H9 (cell line): Measurements from ENCODE around the gene GPI. TPM values are rescaled to one million over a fixed set of nuclear protein-coding genes. Genes with fewer than 3 reads are reported as not detected.

ENCODE experiments used
- DNase-seq: peaks from one replicate; pipeline ENCODE4 v3.0.0-alpha.2; 2017
- H2AFZ ChIP-seq: one replicate; pipeline ENCODE4 v1.6.1; 2013; ENCODE audit warnings: mild to moderate bottlenecking, low read length, control low read depth, moderate library complexity
- H2AK5ac ChIP-seq: 2 replicates; pipeline ENCODE4 v1.6.1; 2013; ENCODE audit warnings: low read length, control low read depth, mixed read lengths; ENCODE audit not compliant: insufficient read length
- H2BK120ac ChIP-seq: one replicate; pipeline ENCODE4 v1.6.1; 2013; ENCODE audit warnings: low read depth, mild to moderate bottlenecking, low read length, control low read depth, inconsistent platforms; ENCODE audit not compliant: poor library complexity, severe bottlenecking
- H2BK12ac ChIP-seq: 2 replicates; pipeline ENCODE4 v1.6.1; 2013; ENCODE audit warnings: low read length, control low read depth, mixed read lengths, low read depth; ENCODE audit not compliant: insufficient read length
- H2BK15ac ChIP-seq: 2 replicates; pipeline ENCODE4 v1.6.1; 2013; ENCODE audit warnings: low read depth, low read length, control low read depth
- H2BK20ac ChIP-seq: one replicate; pipeline ENCODE4 v1.6.1; 2013; ENCODE audit warnings: low read depth, mild to moderate bottlenecking, low read length, control low read depth, inconsistent platforms; ENCODE audit not compliant: poor library complexity, severe bottlenecking
- H2BK5ac ChIP-seq: 2 replicates; pipeline ENCODE4 v1.6.1; 2013; ENCODE audit warnings: low read length, control low read depth, mixed read lengths; ENCODE audit not compliant: insufficient read length
- H3K14ac ChIP-seq: 2 replicates; pipeline ENCODE4 v1.6.1; 2013; ENCODE audit warnings: low read length, control low read depth; ENCODE audit not compliant: insufficient read depth
- H3K18ac ChIP-seq: 2 replicates; pipeline ENCODE4 v1.6.1; 2013; ENCODE audit warnings: low read depth, mild to moderate bottlenecking, mixed read lengths, low read length, control low read depth; ENCODE audit not compliant: insufficient read length
- H3K23ac ChIP-seq: 2 replicates; pipeline ENCODE4 v1.6.1; 2013; ENCODE audit warnings: low read length, control low read depth, mixed read lengths, low read depth; ENCODE audit not compliant: insufficient read length
- H3K23me2 ChIP-seq: 2 replicates; pipeline ENCODE4 v1.6.1; 2013; ENCODE audit warnings: low read depth, mild to moderate bottlenecking, mixed read lengths, low read length, control low read depth; ENCODE audit not compliant: insufficient read length, poor library complexity, severe bottlenecking
- H3K27ac ChIP-seq: 2 replicates; pipeline ENCODE4 v1.5.1; 2013; ENCODE audit warnings: low read length, control low read depth, mixed read lengths, low read depth; ENCODE audit not compliant: insufficient read length
- H3K27me3 ChIP-seq: 2 replicates; pipeline ENCODE4 v1.6.1; 2013; ENCODE audit warnings: low read length, control low read depth, inconsistent platforms; ENCODE audit not compliant: insufficient read depth
- H3K4ac ChIP-seq: 2 replicates; pipeline ENCODE4 v1.6.1; 2013; ENCODE audit warnings: low read depth, mild to moderate bottlenecking, control low read depth, inconsistent platforms, low read length, moderate library complexity
- H3K4me1 ChIP-seq: 2 replicates; pipeline ENCODE4 v1.6.1; 2013; ENCODE audit warnings: low read length, control low read depth, inconsistent platforms; ENCODE audit not compliant: insufficient read depth
- H3K4me2 ChIP-seq: 2 replicates; pipeline ENCODE4 v1.6.1; 2013; ENCODE audit warnings: low read length, control low read depth, mixed read lengths; ENCODE audit not compliant: insufficient read length, insufficient read depth
- H3K56ac ChIP-seq: 2 replicates; pipeline ENCODE4 v1.6.1; 2013; ENCODE audit warnings: low read depth, mild to moderate bottlenecking, mixed read lengths, low read length, control low read depth; ENCODE audit not compliant: insufficient read length
- H3K79me1 ChIP-seq: 2 replicates; pipeline ENCODE4 v1.6.1; 2013; ENCODE audit warnings: low read depth, mild to moderate bottlenecking, moderate library complexity, low read length, control low read depth, inconsistent platforms; ENCODE audit not compliant: insufficient read depth, poor library complexity, severe bottlenecking
- H3K79me2 ChIP-seq: 2 replicates; pipeline ENCODE4 v1.6.1; 2013; ENCODE audit warnings: low read length, control low read depth, inconsistent platforms; ENCODE audit not compliant: insufficient read depth
- H3K9ac ChIP-seq: 2 replicates; pipeline ENCODE4 v1.6.1; 2013; ENCODE audit warnings: low read length, control low read depth, mixed read lengths; ENCODE audit not compliant: insufficient read length; ENCODE audit errors: extremely low read depth
- H3K9me3 ChIP-seq: one replicate; pipeline ENCODE4 v1.6.1; 2013; ENCODE audit warnings: low read depth, low read length, inconsistent platforms; ENCODE audit not compliant: control insufficient read depth
- H3T11ph ChIP-seq: one replicate; pipeline ENCODE4 v1.6.1; 2013; ENCODE audit warnings: mild to moderate bottlenecking, low read length, control low read depth, inconsistent platforms
- H4K20me1 ChIP-seq: one replicate; pipeline ENCODE4 v1.6.1; 2013; ENCODE audit not compliant: control insufficient read depth, insufficient read length, insufficient read depth
- H4K5ac ChIP-seq: 2 replicates; pipeline ENCODE4 v1.6.1; 2013; ENCODE audit warnings: low read depth, mild to moderate bottlenecking, mixed read lengths, low read length, control low read depth; ENCODE audit not compliant: insufficient read length
- H4K8ac ChIP-seq: replicated peaks from 2 replicates; pipeline ENCODE4 v1.6.1; 2013; ENCODE audit warnings: low read length, control low read depth, mixed read lengths, low read depth; ENCODE audit not compliant: insufficient read length
- H4K91ac ChIP-seq: 2 replicates; pipeline ENCODE4 v1.6.1; 2013; ENCODE audit warnings: low read depth, mild to moderate bottlenecking, moderate library complexity, mixed read lengths, low read length, control low read depth; ENCODE audit not compliant: insufficient read length
- H3K27ac Mint-ChIP-seq, 3 experiments: 2 replicates in 2 of 3; 3 replicates in 1 of 3; pipeline ENCODE4 v1.8.0; 2020 to 2021; ENCODE audit warnings: mixed read lengths in 3 of 3, mild to moderate bottlenecking in 1 of 3, moderate library complexity in 1 of 3
- H3K27me3 Mint-ChIP-seq: 2 replicates; pipeline ENCODE4 v1.8.0; 2021; ENCODE audit warnings: low read depth, mild to moderate bottlenecking, moderate library complexity, mixed read lengths
- H3K36me3 Mint-ChIP-seq, 3 experiments: 2 replicates in 2 of 3; 3 replicates in 1 of 3; pipeline ENCODE4 v1.8.0; 2020 to 2021; ENCODE audit warnings: low read depth in 3 of 3, mixed read lengths in 3 of 3; ENCODE audit not compliant: insufficient read depth in 1 of 3
- H3K4me1 Mint-ChIP-seq, 2 experiments: 2 replicates each; pipeline ENCODE4 v1.8.0; 2020; ENCODE audit warnings: mixed read lengths in 2 of 2
- H3K4me3 Mint-ChIP-seq, 2 experiments: 2 replicates in 1 of 2; 3 replicates in 1 of 2; pipeline ENCODE4 v1.8.0; 2020 to 2021; ENCODE audit warnings: mild to moderate bottlenecking in 2 of 2, mixed read lengths in 2 of 2, moderate library complexity in 1 of 2
- H3K9me3 Mint-ChIP-seq, 2 experiments: 2 replicates in 1 of 2; 3 replicates in 1 of 2; pipeline ENCODE4 v1.8.0; 2020; ENCODE audit warnings: mild to moderate bottlenecking in 2 of 2, mixed read lengths in 2 of 2, moderate library complexity in 1 of 2
- WGBS: extraction: QIAGEN DNeasy Blood & Tissue Kit; methylation state at CpG from one replicate; pipeline ENCODE4 v1.1.7; 2013; ENCODE audit warnings: missing lambda C conversion rate, low lambda C conversion rate, mixed read lengths; ENCODE audit not compliant: insufficient read length; ENCODE audit errors: extremely low coverage; 5-methylcytosine and 5-hydroxymethylcytosine counted together
- total RNA-seq: library from RNA; stranded (reverse); gene quantifications from 2 replicates; pipeline ENCODE4 v1.2.1, GENCODE V29; 2021
- TF ChIP-seq, protein P1 (sequence below): fragments of 200-600 bp; sonication (generic); conservative IDR thresholded peaks from 3 replicates; pipeline ENCODE4 v1.8.0; 2021; ENCODE audit warnings: antibody characterized with exemption, mild to moderate bottlenecking

The GPI gene
- total RNA-seq, 1 experiment from 2014 or later = 373 TPM

- DNase-seq = no peak
- Histone ChIP-seq H3K4me1 (peaks cover 3% of the 10 kb centered on the region; the same call in 1 of the 2 replicates), H2AK5ac (no peak overlapping the region), H3K14ac (no peak overlapping the region), H2BK20ac (no peak overlapping the region), H2AFZ (no peak overlapping the region), H3K4ac (no peak overlapping the region), H4K20me1 (no peaks in the 10 kb centered on the region), H4K91ac (no peak overlapping the region), H3K79me1 (no peaks in the 10 kb centered on the region), H3K18ac (no peak overlapping the region), H3K23me2 (no peaks in the 10 kb centered on the region), H2BK15ac (no peak overlapping the region), H3T11ph (no peak overlapping the region), H2BK5ac (no peak overlapping the region), H3K79me2 (no peaks in the 10 kb centered on the region; the same call in 1 of the 2 replicates), H2BK12ac (no peak overlapping the region), H3K23ac (no peak overlapping the region), H3K56ac (no peak overlapping the region), H3K27ac (no peak overlapping the region), H3K9ac (no peak overlapping the region), H3K27me3 (no peaks in the 10 kb centered on the region), H4K5ac (no peak overlapping the region), H2BK120ac (no peak overlapping the region), H3K4me2 (no peak overlapping the region), H3K9me3 (no peaks in the 10 kb centered on the region), H4K8ac (no peak overlapping the region)
- WGBS = no CpG with 5 or more reads among the region's 15 CpGs
- Mint-ChIP-seq H3K36me3 (peaks cover 26 to 68% (median 63%) of the 10 kb centered on the region in 3 experiments; a peak in 6 of 7 replicates), H3K27ac (peak overlapping the region in 2 of 3 experiments; percentile 47 to 58; a peak in 3 of 7 replicates), H3K4me1 (peaks cover 13 to 21% of the 10 kb centered on the region in 2 experiments), H3K4me3 (no peak overlapping the region), H3K27me3 (no peaks in the 10 kb centered on the region), H3K9me3 (no peaks in the 10 kb centered on the region; a peak in 1 of 5 replicates)
- TF ChIP-seq, protein P1, sequence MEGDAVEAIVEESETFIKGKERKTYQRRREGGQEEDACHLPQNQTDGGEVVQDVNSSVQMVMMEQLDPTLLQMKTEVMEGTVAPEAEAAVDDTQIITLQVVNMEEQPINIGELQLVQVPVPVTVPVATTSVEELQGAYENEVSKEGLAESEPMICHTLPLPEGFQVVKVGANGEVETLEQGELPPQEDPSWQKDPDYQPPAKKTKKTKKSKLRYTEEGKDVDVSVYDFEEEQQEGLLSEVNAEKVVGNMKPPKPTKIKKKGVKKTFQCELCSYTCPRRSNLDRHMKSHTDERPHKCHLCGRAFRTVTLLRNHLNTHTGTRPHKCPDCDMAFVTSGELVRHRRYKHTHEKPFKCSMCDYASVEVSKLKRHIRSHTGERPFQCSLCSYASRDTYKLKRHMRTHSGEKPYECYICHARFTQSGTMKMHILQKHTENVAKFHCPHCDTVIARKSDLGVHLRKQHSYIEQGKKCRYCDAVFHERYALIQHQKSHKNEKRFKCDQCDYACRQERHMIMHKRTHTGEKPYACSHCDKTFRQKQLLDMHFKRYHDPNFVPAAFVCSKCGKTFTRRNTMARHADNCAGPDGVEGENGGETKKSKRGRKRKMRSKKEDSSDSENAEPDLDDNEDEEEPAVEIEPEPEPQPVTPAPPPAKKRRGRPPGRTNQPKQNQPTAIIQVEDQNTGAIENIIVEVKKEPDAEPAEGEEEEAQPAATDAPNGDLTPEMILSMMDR = no peak
These were observed 37.1 kb upstream of the GPI start for GRCh38 chr19:34327851-34328250.
